RKO (cell line): ENCODE results near the gene HIGD1C.

ENCODE experiments used
- DNase-seq: peaks from one replicate; pipeline ENCODE4 v3.0.0-alpha.2; 2016; ENCODE audit warnings: low spot score

The HIGD1C gene

GRCh38 chr12:51018956-51019355 is 66.6 kb downstream of the HIGD1C start:
- DNase-seq: no peak

DNA sequence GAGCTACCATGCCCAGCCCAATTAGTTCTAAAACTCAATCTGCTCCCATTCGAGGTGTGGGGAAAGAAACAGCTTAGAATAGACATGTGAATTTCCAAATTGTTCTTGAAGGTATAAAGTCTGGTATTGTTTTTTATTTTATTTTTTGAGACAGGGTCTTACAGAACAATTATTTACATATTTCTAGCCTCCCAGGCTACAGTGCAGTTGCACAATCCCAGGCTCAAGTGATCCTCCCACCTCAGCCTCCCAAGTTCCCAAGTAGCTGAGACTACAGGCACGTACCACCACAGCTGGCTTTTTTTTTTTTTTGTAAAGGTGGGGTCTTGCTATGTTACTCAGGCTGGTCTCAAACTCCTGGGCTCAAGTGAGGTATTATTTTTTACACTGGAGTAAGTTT is 67.6 kb downstream of the HIGD1C start:
- no peak for DNase-seq
